NB4 (cell line): ENCODE data around the gene CD3G.

ENCODE experiments used
- DNase-seq: peaks from one replicate; pipeline ENCODE4 v3.0.0; 2010; ENCODE audit warnings: low read depth
- H3K4me3 ChIP-seq: one replicate; pipeline ENCODE4 v1.5.1; 2011; ENCODE audit warnings: mild to moderate bottlenecking, low read depth, low read length, moderate library complexity
- CTCF ChIP-seq: IDR thresholded peaks from one replicate; pipeline ENCODE4 v1.5.1; 2012; ENCODE audit warnings: low read depth, low read length
- MAX ChIP-seq: IDR thresholded peaks from 2 replicates; pipeline ENCODE4 v1.6.1; 2011; ENCODE audit warnings: low read depth, low read length
- MYC ChIP-seq: IDR thresholded peaks from 2 replicates; pipeline ENCODE4 v1.6.1; 2011; ENCODE audit warnings: low read depth, low read length
- POLR2A ChIP-seq: IDR thresholded peaks from 2 replicates; pipeline ENCODE4 v1.6.1; 2011; ENCODE audit warnings: mild to moderate bottlenecking; ENCODE audit not compliant: insufficient read length; ENCODE audit errors: extremely low read depth

Gene CD3G

GRCh38 chr11:118373871-118374270 is 29.7 kb downstream of the CD3G start:
- no peak for DNase-seq
- TF ChIP-seq CTCF: no peak
- no peak for TF ChIP-seq POLR2A
- no peak for TF ChIP-seq MYC
- TF ChIP-seq MAX: no peak

GRCh38 chr11:118374729-118375128 is 30.6 kb downstream of the CD3G start:
- H3K4me3 ChIP-seq: no peak overlapping the region
- no peak for DNase-seq
- no peak for TF ChIP-seq CTCF
- TF ChIP-seq MYC: no peak
- no peak for TF ChIP-seq MAX
- no peak for TF ChIP-seq POLR2A

More at GRCh38 chr11:118373871-118374270, 29.7 kb downstream of the CD3G start:
- no peak overlapping the region for H3K4me3 ChIP-seq

- no peak overlapping the region for H3K4me3 ChIP-seq
- TF ChIP-seq MYC: no peak
- TF ChIP-seq MAX: no peak
- TF ChIP-seq POLR2A: no peak
- TF ChIP-seq CTCF: no peak
- DNase-seq: no peak
Observed at GRCh38 chr11:118375978-118376377, 31.8 kb downstream of the CD3G start.

- no peak for DNase-seq
- no peak for TF ChIP-seq MAX
- TF ChIP-seq POLR2A: no peak
- no peak for TF ChIP-seq MYC
- no peak for TF ChIP-seq CTCF
- no peak overlapping the region for H3K4me3 ChIP-seq
Observed at GRCh38 chr11:118379497-118379896, 35.4 kb downstream of the CD3G start.

GRCh38 chr11:118380571-118380970 is 36.4 kb downstream of the CD3G start:
- no peak for DNase-seq
- no peak overlapping the region for H3K4me3 ChIP-seq
- TF ChIP-seq MYC (no peak), POLR2A (no peak), MAX (no peak), CTCF (no peak)

- DNase-seq: no peak
- TF ChIP-seq MYC (no peak), CTCF (no peak), POLR2A (no peak), MAX (no peak)
- no peak overlapping the region for H3K4me3 ChIP-seq
Observed at GRCh38 chr11:118382954-118383353, 38.8 kb downstream of the CD3G start.
